ENCODE results near the gene DRAXIN.

DNA sequence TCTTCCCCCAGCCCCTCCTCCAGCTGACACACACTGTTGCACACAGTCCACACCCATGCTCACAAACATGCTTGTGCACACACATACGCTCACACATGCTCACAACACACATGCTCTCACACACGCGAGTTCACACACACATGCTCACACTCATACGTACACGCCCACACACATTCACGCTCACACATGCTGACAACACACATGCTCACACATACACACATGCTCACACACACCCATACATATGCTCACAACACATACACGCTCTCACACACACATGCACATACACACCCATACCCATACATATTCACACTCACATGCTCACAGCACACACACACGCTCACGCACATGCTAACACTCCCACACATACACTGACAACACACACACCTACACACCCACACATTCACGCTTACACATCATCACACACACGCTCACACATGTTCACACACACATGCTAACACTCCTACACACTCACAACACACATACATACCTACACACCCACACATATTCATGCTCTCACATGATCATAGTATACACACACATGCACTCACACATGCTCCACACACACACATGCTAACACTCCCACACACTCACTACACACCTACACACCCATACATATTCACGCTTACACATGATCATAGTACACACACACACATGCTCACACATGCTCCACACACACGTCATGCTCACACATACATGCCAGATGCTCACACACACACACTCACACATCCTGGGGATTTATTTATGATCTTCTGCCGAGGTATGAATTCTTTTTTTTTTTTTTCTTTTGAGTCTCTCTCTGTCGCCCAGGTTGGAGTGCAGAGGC, 10.7 kb downstream of the DRAXIN start:
- TF ChIP-seq, protein P1, sequence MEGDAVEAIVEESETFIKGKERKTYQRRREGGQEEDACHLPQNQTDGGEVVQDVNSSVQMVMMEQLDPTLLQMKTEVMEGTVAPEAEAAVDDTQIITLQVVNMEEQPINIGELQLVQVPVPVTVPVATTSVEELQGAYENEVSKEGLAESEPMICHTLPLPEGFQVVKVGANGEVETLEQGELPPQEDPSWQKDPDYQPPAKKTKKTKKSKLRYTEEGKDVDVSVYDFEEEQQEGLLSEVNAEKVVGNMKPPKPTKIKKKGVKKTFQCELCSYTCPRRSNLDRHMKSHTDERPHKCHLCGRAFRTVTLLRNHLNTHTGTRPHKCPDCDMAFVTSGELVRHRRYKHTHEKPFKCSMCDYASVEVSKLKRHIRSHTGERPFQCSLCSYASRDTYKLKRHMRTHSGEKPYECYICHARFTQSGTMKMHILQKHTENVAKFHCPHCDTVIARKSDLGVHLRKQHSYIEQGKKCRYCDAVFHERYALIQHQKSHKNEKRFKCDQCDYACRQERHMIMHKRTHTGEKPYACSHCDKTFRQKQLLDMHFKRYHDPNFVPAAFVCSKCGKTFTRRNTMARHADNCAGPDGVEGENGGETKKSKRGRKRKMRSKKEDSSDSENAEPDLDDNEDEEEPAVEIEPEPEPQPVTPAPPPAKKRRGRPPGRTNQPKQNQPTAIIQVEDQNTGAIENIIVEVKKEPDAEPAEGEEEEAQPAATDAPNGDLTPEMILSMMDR (IDR thresholded peaks at IDR 0.05) = no peak
- TF ChIP-seq POLR2A (IDR thresholded peaks at IDR 0.05) = no peak
